Suprapubic skin (tissue), 4 donors: ENCODE results near the gene LTO1.

Source experiments
- EP300 ChIP-seq: sonication (generic); formaldehyde crosslinking; IDR thresholded peaks from one replicate; pipeline ENCODE4 v1.6.1; 2017; ENCODE audit warnings: antibody characterized with exemption
- POLR2A ChIP-seq, 2 donors: fragments of 450-650 bp; IDR thresholded peaks; one replicate each; pipeline ENCODE4 v1.6.1; 2017; ENCODE audit warnings: antibody characterized with exemption in 2 of 2, mild to moderate bottlenecking in 2 of 2, moderate library complexity in 2 of 2
- POLR2AphosphoS5 ChIP-seq, 3 donors: sonication (generic); formaldehyde crosslinking; IDR thresholded peaks; one replicate each; pipeline ENCODE4 v1.6.1; 2017; ENCODE audit warnings: antibody characterized with exemption in 3 of 3
- TF ChIP-seq, protein P1 (sequence below), 2 donors: fragments of 200-600 bp in 1 of 2; fragments of 450-650 bp in 1 of 2; sonication (generic) in 1 of 2; IDR thresholded peaks; one replicate each; pipeline ENCODE4 v1.5.1; 2016 to 2019; ENCODE audit warnings: antibody characterized with exemption in 2 of 2, mild to moderate bottlenecking in 1 of 2, moderate library complexity in 1 of 2

- TF ChIP-seq, protein P1, sequence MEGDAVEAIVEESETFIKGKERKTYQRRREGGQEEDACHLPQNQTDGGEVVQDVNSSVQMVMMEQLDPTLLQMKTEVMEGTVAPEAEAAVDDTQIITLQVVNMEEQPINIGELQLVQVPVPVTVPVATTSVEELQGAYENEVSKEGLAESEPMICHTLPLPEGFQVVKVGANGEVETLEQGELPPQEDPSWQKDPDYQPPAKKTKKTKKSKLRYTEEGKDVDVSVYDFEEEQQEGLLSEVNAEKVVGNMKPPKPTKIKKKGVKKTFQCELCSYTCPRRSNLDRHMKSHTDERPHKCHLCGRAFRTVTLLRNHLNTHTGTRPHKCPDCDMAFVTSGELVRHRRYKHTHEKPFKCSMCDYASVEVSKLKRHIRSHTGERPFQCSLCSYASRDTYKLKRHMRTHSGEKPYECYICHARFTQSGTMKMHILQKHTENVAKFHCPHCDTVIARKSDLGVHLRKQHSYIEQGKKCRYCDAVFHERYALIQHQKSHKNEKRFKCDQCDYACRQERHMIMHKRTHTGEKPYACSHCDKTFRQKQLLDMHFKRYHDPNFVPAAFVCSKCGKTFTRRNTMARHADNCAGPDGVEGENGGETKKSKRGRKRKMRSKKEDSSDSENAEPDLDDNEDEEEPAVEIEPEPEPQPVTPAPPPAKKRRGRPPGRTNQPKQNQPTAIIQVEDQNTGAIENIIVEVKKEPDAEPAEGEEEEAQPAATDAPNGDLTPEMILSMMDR (IDR thresholded peaks at IDR 0.05), result no peak
- TF ChIP-seq POLR2A (IDR thresholded peaks at IDR 0.05) (no peak), EP300 (no peak), POLR2AphosphoS5 (IDR thresholded peaks at IDR 0.05) (no peak)
These were observed 43.0 kb upstream of the LTO1 start for GRCh38 chr11:69718147-69718546.
